ENCODE results near the gene MUC5B. TPM values are rescaled to one million over a fixed set of nuclear protein-coding genes. Genes with fewer than 3 reads are reported as not detected.

MUC5B gene
- total and polyA plus RNA-seq, 2 donors (not counting 3 experiments of a cell fraction or from before 2014, with no cell fraction given) = not detected

GRCh38 chr11:1194977-1195681 lies 27.7 kb upstream of the MUC5B start:
- no peak overlapping the region for H3K4me3 ChIP-seq (replicated peaks in 1 of 3; ENCODE audit: insufficient read depth in 1 of 3, low read depth in 1 of 3, low read length in 3 of 3)
- POLR2A ChIA-PET = no interaction called here

More at GRCh38 chr11:1194977-1195681, 27.7 kb upstream of the MUC5B start:
- no peaks in the 10 kb centered on the region for H3K79me2 ChIP-seq (ENCODE audit: control insufficient read depth, insufficient read depth, low read length)
- no peaks in the 10 kb centered on the region for H3K9me3 ChIP-seq (replicated peaks; ENCODE audit: control insufficient read depth, insufficient read depth, low read length)
- no peak overlapping the region for H3K9ac ChIP-seq (replicated peaks; ENCODE audit: extremely low read depth, insufficient read depth, low read length)
- H3K27me3 ChIP-seq (ENCODE audit: control insufficient read depth in 2 of 2, insufficient read depth in 2 of 2, low read length in 2 of 2) = no peaks in the 10 kb centered on the region
- dilution Hi-C loops (cut with MboI; ENCODE audit: extremely low pct_ligation_motif_present, low sequenced_read_pairs) (no loop called here), intact Hi-C loops (cut with micrococcal nuclease) (no loop called here)
- H3K9me1 ChIP-seq (replicated peaks; ENCODE audit: control insufficient read depth, extremely low read depth, insufficient read depth, low read length) = no peaks in the 10 kb centered on the region
- H4K20me1 ChIP-seq (replicated peaks; ENCODE audit: control insufficient read depth, extremely low read depth, insufficient read depth, low read length) = no peaks in the 10 kb centered on the region
- H2AFZ ChIP-seq (ENCODE audit: low read depth, low read length) = no peak overlapping the region
- TF ChIP-seq FOS (IDR thresholded peaks at IDR 0.05; ENCODE audit: borderline replicate concordance, insufficient read depth, low read length) (no peak), JUN (IDR thresholded peaks at IDR 0.05; ENCODE audit: borderline replicate concordance, insufficient read depth, insufficient read length, low read depth) (no peak), MYC (IDR thresholded peaks at IDR 0.05; ENCODE audit: low read depth, low read length) (no peak), CTCF (IDR thresholded peaks at IDR 0.05; ENCODE audit: extremely low read depth in 1 of 2, insufficient read depth in 1 of 2, low read depth in 1 of 2, low read length in 2 of 2) (no peak), EZH2 (IDR thresholded peaks at IDR 0.05; ENCODE audit: borderline replicate concordance, low read depth, low read length, severe bottlenecking) (no peak), POLR2AphosphoS5 (IDR thresholded peaks at IDR 0.05; ENCODE audit: insufficient read depth, low read depth, low read length) (no peak), GATA2 (IDR thresholded peaks at IDR 0.05; ENCODE audit: insufficient read depth, insufficient read length, low read depth, low read length) (no peak), POLR2A (IDR thresholded peaks at IDR 0.05; ENCODE audit: low read depth, low read length) (no peak), MAX (IDR thresholded peaks at IDR 0.05; ENCODE audit: insufficient read depth, insufficient read length) (no peak)
- no peak for FAIRE-seq
- H3K36me3 ChIP-seq (ENCODE audit: control insufficient read depth in 2 of 2, extremely low read depth in 1 of 2, insufficient read depth in 2 of 2, low read length in 2 of 2) = no peaks in the 10 kb centered on the region
- CTCF ChIA-PET = no interaction called here
- H3K4me2 ChIP-seq (ENCODE audit: insufficient read depth, low read length) = no peak overlapping the region
- no peak for DNase-seq (ENCODE audit: low read depth, low spot score)
- no peak overlapping the region for H3K27ac ChIP-seq (ENCODE audit: insufficient read depth, low read depth, low read length)
- BruUV-seq (replicated peaks) = no TSS peak
- H3K4me1 ChIP-seq (ENCODE audit: control insufficient read depth, extremely low read depth, insufficient read depth, low read length) = no peaks in the 10 kb centered on the region

Measured in endothelial cell of umbilical vein (primary cell).